GM19099 (cell line): Measurements from ENCODE around the gene STAP2.

ENCODE experiments used
- POLR2A ChIP-seq: IDR thresholded peaks from 3 replicates; pipeline ENCODE4 v1.6.1; 2011; ENCODE audit warnings: low read depth; ENCODE audit not compliant: insufficient read length; ENCODE audit errors: extremely low read depth

The STAP2 gene

GRCh38 chr19:4284176-4284958 lies 54.3 kb downstream of the STAP2 start:
- TF ChIP-seq POLR2A: no peak

- no peak for TF ChIP-seq POLR2A
Observed at GRCh38 chr19:4279530-4280422, 58.9 kb downstream of the STAP2 start.

- no peak for TF ChIP-seq POLR2A
Observed at GRCh38 chr19:4279267-4279529, 59.4 kb downstream of the STAP2 start.

GRCh38 chr19:4278419-4279266 lies 60.0 kb downstream of the STAP2 start, which contains the start of gene SHD:
SHD (plus strand) TSS chr19:4279266; CDS start chr19:4280064, 798 bp downstream.
- no peak for TF ChIP-seq POLR2A

- TF ChIP-seq POLR2A: no peak
Observed at GRCh38 chr19:4278010-4278409, 60.6 kb downstream of the STAP2 start.

- no peak for TF ChIP-seq POLR2A
Observed at GRCh38 chr19:4277191-4277696, 61.4 kb downstream of the STAP2 start.
